ENCODE data around the gene SFTA2. TPM values are rescaled to one million over a fixed set of nuclear protein-coding genes. Genes with fewer than 3 reads are reported as not detected.

The SFTA2 gene
- polyA plus RNA-seq, 2 of the 4 experiments (the other 2 are of a cell fraction): not detected

DNA sequence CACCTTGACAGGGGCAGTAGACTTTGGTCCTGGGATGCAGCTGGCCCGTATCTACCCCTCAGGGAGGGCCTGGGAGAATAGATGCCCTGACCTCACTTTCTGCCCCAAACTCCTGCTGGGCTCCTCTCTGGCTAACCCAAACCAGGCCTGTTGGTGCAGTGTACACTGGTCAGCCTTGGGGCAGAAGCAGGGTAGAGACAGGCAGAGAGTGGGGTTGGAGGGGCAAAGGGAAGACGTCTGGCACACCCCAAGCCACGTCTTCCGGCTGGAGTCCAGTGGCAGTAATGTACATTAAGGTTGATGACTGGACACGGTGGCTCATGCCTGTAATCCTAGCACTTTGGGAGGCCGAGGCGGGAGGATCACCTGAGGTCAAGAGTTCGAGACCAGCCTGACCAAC is 38.3 kb downstream of the SFTA2 start (continued):
- TF ChIP-seq, protein P1, sequence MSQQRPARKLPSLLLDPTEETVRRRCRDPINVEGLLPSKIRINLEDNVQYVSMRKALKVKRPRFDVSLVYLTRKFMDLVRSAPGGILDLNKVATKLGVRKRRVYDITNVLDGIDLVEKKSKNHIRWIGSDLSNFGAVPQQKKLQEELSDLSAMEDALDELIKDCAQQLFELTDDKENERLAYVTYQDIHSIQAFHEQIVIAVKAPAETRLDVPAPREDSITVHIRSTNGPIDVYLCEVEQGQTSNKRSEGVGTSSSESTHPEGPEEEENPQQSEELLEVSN (IDR thresholded peaks at IDR 0.05; ENCODE audit: borderline replicate concordance, low read depth): no peak
- TF ChIP-seq, protein P2, sequence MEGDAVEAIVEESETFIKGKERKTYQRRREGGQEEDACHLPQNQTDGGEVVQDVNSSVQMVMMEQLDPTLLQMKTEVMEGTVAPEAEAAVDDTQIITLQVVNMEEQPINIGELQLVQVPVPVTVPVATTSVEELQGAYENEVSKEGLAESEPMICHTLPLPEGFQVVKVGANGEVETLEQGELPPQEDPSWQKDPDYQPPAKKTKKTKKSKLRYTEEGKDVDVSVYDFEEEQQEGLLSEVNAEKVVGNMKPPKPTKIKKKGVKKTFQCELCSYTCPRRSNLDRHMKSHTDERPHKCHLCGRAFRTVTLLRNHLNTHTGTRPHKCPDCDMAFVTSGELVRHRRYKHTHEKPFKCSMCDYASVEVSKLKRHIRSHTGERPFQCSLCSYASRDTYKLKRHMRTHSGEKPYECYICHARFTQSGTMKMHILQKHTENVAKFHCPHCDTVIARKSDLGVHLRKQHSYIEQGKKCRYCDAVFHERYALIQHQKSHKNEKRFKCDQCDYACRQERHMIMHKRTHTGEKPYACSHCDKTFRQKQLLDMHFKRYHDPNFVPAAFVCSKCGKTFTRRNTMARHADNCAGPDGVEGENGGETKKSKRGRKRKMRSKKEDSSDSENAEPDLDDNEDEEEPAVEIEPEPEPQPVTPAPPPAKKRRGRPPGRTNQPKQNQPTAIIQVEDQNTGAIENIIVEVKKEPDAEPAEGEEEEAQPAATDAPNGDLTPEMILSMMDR (IDR thresholded peaks at IDR 0.05): no peak
- TF ChIP-seq HOXB13 (CRISPR knock-in tag; IDR thresholded peaks at IDR 0.05; ENCODE audit: low read depth) (no peak), NFE2L2 (conservative IDR thresholded peaks at IDR 0.05; ENCODE audit: low read length) (no peak), FOSB (CRISPR knock-in tag; IDR thresholded peaks at IDR 0.05) (no peak)

DNA sequence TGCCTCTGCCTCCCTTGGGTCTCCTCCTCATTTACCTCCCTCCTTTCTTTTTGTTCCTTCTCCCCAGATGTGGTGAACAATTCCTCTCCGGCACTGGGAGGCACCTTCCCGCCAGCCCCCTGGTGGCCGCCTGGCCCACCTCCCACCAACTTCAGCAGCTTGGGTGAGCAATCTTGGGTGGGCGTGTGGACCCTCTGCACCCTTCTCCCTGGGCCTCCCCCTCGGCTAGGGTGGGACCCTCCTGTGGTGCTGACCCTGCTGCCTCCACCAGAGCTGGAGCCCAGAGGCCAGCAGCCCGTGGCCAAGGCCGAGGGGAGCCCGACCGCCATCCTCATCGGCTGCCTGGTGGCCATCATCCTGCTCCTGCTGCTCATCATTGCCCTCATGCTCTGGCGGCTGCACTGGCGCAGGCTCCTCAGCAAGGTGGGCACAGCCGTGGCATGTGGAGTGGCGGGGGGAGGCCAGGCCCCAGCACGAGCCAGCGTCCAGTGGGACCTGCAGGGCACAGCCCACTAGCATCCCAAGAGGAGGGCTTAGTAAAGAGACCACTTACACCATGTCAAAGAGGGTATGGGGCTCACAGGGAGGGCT is 38.9 kb downstream of the SFTA2 start:
- DNase-seq (ENCODE audit: low read depth in 1 of 2, low spot score in 1 of 2) (no peak), ATAC-seq (peak in 1 of 2 experiments; percentile 62; a peak in 3 of 6 replicates), FAIRE-seq (no peak)
- ChIA-PET CTCF (interaction anchor here (1.0 kb wide), 1 partner anchor 214 kb away, joined by 4 read pairs; no protein-coding TSS in a partner anchor), POLR2A (no interaction called here)
- Histone ChIP-seq H3K4me3 (no peak overlapping the region), H3K4me1 (peaks cover 6% of the 10 kb centered on the region), H3K9me3 (no peaks in the 10 kb centered on the region), H3K27ac (no peak overlapping the region), H3K4me2 (no peak overlapping the region)
- TF ChIP-seq MYC (IDR thresholded peaks at IDR 0.05; ENCODE audit: borderline replicate concordance, low read length) (no peak), KDM1A (IDR thresholded peaks at IDR 0.05; ENCODE audit: low read depth) (no peak), GATA3 (IDR thresholded peaks at IDR 0.05; ENCODE audit: borderline replicate concordance) (no peak), RNF2 (IDR thresholded peaks at IDR 0.05; ENCODE audit: borderline replicate concordance, low read depth) (no peak), NR3C1 (IDR thresholded peaks at IDR 0.05) (no peak)
- TF ChIP-seq, protein P3, sequence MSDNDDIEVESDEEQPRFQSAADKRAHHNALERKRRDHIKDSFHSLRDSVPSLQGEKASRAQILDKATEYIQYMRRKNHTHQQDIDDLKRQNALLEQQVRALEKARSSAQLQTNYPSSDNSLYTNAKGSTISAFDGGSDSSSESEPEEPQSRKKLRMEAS (IDR thresholded peaks at IDR 0.05): no peak
- TF ChIP-seq, protein P4, sequence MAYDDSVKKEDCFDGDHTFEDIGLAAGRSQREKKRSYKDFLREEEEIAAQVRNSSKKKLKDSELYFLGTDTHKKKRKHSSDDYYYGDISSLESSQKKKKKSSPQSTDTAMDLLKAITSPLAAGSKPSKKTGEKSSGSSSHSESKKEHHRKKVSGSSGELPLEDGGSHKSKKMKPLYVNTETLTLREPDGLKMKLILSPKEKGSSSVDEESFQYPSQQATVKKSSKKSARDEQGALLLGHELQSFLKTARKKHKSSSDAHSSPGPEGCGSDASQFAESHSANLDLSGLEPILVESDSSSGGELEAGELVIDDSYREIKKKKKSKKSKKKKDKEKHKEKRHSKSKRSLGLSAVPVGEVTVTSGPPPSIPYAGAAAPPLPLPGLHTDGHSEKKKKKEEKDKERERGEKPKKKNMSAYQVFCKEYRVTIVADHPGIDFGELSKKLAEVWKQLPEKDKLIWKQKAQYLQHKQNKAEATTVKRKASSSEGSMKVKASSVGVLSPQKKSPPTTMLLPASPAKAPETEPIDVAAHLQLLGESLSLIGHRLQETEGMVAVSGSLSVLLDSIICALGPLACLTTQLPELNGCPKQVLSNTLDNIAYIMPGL (CRISPR knock-in tag; IDR thresholded peaks at IDR 0.05; ENCODE audit: borderline replicate concordance): no peak
- TF ChIP-seq, protein P2 (IDR thresholded peaks at IDR 0.05): no peak
- TF ChIP-seq, protein P5, sequence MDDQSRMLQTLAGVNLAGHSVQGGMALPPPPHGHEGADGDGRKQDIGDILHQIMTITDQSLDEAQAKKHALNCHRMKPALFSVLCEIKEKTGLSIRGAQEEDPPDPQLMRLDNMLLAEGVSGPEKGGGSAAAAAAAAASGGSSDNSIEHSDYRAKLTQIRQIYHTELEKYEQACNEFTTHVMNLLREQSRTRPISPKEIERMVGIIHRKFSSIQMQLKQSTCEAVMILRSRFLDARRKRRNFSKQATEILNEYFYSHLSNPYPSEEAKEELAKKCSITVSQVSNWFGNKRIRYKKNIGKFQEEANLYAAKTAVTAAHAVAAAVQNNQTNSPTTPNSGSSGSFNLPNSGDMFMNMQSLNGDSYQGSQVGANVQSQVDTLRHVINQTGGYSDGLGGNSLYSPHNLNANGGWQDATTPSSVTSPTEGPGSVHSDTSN (IDR thresholded peaks at IDR 0.05): no peak
- WGBS (ENCODE audit: missing lambda C conversion rate): 94% methylated on average over 2 of the region's 16 CpGs

DNA sequence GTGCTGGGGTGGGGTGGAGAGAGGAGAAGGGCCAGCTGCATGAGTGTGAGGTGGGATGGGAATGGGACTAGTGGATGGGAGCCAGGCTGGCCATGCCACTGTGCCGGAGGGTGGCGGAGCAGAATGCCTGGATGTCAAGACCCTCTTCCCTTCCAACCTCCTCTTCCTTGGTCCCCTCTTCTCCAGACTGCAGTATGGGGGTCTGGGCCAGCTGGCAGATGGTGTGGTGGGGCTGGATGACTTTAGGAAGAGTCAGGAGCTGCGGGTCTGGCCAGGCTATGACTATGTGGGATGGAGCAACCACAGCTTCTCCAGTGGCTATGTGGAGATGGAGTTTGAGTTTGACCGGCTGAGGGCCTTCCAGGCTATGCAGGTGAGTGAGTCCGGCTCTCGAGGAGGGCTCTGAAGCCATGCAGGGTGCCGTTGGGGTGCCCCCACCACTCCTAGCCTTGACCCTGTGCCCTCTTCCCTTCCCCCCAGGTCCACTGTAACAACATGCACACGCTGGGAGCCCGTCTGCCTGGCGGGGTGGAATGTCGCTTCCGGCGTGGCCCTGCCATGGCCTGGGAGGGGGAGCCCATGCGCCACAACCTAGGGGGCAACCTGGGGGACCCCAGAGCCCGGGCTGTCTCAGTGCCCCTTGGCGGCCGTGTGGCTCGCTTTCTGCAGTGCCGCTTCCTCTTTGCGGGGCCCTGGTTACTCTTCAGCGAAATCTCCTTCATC is 40.0 kb downstream of the SFTA2 start:
- ChIA-PET POLR2A (no interaction called here), CTCF (interaction anchor here (0.6 to 1.2 kb wide), 5 partner anchors 12 to 213 kb away, joined by 3 to 4 read pairs (median 3); no protein-coding TSS in a partner anchor)
- WGBS (ENCODE audit: missing lambda C conversion rate): 89% methylated on average over 11 of the region's 21 CpGs
- TF ChIP-seq HOXB5 (CRISPR knock-in tag; IDR thresholded peaks at IDR 0.05): no peak
- no peak for TF ChIP-seq RNF2 (IDR thresholded peaks at IDR 0.05; ENCODE audit: borderline replicate concordance, low read depth)
- no peak for TF ChIP-seq ESRRA (IDR thresholded peaks at IDR 0.05; ENCODE audit: borderline replicate concordance, low read length)
- TF ChIP-seq PHF8 (IDR thresholded peaks at IDR 0.05; ENCODE audit: borderline replicate concordance, low read depth): no peak
- no peak for TF ChIP-seq POLR2AphosphoS2 (conservative IDR thresholded peaks at IDR 0.05; ENCODE audit: low read length)
- TF ChIP-seq NFE2L2 (conservative IDR thresholded peaks at IDR 0.05; ENCODE audit: low read length): no peak
- no peak for TF ChIP-seq KDM5A (IDR thresholded peaks at IDR 0.05)
- no peak for TF ChIP-seq TP53 (CRISPR knock-in tag; IDR thresholded peaks at IDR 0.05)
- TF ChIP-seq RCOR1 (IDR thresholded peaks at IDR 0.05; ENCODE audit: low read depth, low read length): no peak
- TF ChIP-seq, protein P2 (IDR thresholded peaks at IDR 0.05): no peak

More for the DNA sequence above, 40.0 kb downstream of the SFTA2 start:
- Histone ChIP-seq H3K9me3 (no peaks in the 10 kb centered on the region), H3K4me3 (no peak overlapping the region), H3K27ac (no peak overlapping the region), H3K4me2 (no peak overlapping the region), H3K4me1 (peaks cover 17% of the 10 kb centered on the region)
- DNase-seq (ENCODE audit: low read depth in 1 of 2, low spot score in 1 of 2): no peak
- no peak for FAIRE-seq
- ATAC-seq: no peak

All from A549 (cell line).